Right atrium auricular region (tissue), 2 donors: ENCODE measurements around the gene SORCS1. TPM values are rescaled to one million over a fixed set of nuclear protein-coding genes. Genes with fewer than 3 reads are reported as not detected.

ENCODE experiments used
- DNase-seq: peaks from one replicate; pipeline ENCODE4 v3.0.0-alpha.2; 2019; ENCODE audit warnings: low spot score
- H3K27ac ChIP-seq, 2 donors: fragments of 200-600 bp; sonication (generic); 1 replicate in 1 of 2; 2 replicates in 1 of 2; pipeline ENCODE4 v1.5.1; 2016 to 2019
- H3K27me3 ChIP-seq, 2 donors: fragments of 200-600 bp; sonication (generic); one replicate each; pipeline versions ENCODE4 v1.5.1 to v1.6.0; 2017 to 2019
- H3K36me3 ChIP-seq: fragments of 200-600 bp; sonication (generic); one replicate; pipeline ENCODE4 v1.5.1; 2016
- H3K4me1 ChIP-seq, 2 donors: fragments of 200-600 bp; sonication (generic); one replicate each; pipeline versions ENCODE4 v1.5.1 to v1.6.0; 2017 to 2019
- H3K4me3 ChIP-seq, 2 donors: fragments of 200-600 bp; sonication (generic); 1 replicate in 1 of 2; 2 replicates in 1 of 2; pipeline ENCODE4 v1.5.1; 2017 to 2019; ENCODE audit warnings: mild to moderate bottlenecking in 1 of 2, moderate library complexity in 1 of 2
- H3K9me3 ChIP-seq, 2 donors: fragments of 200-600 bp; sonication (generic); one replicate each; pipeline ENCODE4 v1.5.1; 2019
- total RNA-seq, 2 donors: library from RNA; depleted of rRNA; stranded (reverse); fragments of >200 nt; gene quantifications; one replicate each; pipeline ENCODE4 v1.1.0, GENCODE V29; 2016
- TF ChIP-seq, protein P1 (sequence below), 2 donors: fragments of 200-600 bp; sonication (generic); IDR thresholded peaks; one replicate each; pipeline ENCODE4 v1.5.1; 2019; ENCODE audit warnings: antibody characterized with exemption in 2 of 2

The SORCS1 gene
- total RNA-seq, 2 donors from 2014 or later, result 1.6 to 4.2 TPM

DNA sequence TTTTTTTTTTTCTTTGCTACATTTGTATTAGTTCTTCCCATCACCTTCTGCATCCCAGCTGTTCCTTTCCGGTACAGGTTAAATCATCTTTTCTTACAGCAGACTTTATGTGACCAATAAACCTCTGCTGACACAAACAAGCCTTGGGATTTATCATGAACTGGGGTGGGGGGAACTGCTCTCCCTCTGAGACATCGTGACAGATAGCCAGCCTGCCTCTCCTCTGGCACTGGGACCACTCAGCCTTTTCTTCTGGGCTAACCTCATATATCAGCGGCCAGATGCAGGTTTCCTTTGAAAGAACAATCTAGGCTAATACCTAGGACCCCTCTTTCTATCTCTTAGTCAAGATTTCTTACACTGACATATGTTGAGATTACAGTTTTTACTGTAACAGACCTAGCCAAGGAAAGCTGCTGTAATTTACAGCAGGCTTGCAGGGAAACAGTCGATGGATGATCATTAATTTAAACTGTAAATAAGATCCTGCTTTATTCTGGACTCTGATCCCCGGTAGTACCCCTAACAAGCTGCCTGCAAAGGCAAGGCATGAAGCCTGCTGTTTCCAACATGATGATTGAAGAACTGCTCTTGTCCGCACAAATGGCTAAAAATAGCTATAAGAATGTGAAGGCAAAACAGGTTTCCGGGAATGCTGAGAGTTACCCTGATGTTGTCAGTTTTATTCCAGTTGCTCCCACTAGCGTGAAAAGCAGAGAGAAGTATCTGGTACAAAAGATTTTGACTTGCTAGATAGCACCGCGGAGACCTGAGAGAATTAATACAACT, 338.7 kb downstream of the SORCS1 start:
- peaks cover 0 to 9% of the 10 kb centered on the region in 2 donors for H3K4me1 ChIP-seq
- H3K27ac ChIP-seq, result no peak overlapping the region
- no peak overlapping the region for H3K4me3 ChIP-seq
- TF ChIP-seq, protein P1, sequence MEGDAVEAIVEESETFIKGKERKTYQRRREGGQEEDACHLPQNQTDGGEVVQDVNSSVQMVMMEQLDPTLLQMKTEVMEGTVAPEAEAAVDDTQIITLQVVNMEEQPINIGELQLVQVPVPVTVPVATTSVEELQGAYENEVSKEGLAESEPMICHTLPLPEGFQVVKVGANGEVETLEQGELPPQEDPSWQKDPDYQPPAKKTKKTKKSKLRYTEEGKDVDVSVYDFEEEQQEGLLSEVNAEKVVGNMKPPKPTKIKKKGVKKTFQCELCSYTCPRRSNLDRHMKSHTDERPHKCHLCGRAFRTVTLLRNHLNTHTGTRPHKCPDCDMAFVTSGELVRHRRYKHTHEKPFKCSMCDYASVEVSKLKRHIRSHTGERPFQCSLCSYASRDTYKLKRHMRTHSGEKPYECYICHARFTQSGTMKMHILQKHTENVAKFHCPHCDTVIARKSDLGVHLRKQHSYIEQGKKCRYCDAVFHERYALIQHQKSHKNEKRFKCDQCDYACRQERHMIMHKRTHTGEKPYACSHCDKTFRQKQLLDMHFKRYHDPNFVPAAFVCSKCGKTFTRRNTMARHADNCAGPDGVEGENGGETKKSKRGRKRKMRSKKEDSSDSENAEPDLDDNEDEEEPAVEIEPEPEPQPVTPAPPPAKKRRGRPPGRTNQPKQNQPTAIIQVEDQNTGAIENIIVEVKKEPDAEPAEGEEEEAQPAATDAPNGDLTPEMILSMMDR (IDR thresholded peaks at IDR 0.05), result no peak
- H3K9me3 ChIP-seq, result no peaks in the 10 kb centered on the region
- DNase-seq, result no peak
- no peaks in the 10 kb centered on the region for H3K36me3 ChIP-seq
- H3K27me3 ChIP-seq, result no peaks in the 10 kb centered on the region

- TF ChIP-seq, protein P1 (IDR thresholded peaks at IDR 0.05), result no peak
- Histone ChIP-seq H3K4me1 (peaks cover 0 to 2% of the 10 kb centered on the region in 2 donors), H3K27me3 (no peaks in the 10 kb centered on the region)
Measured at GRCh38 chr10:106820579-106820978, 343.9 kb downstream of the SORCS1 start.

GRCh38 chr10:106819490-106819889, 345.0 kb downstream of the SORCS1 start:
- no peaks in the 10 kb centered on the region for H3K27me3 ChIP-seq
- no peaks in the 10 kb centered on the region for H3K4me1 ChIP-seq
- no peaks in the 10 kb centered on the region for H3K36me3 ChIP-seq
- TF ChIP-seq, protein P1 (IDR thresholded peaks at IDR 0.05), result no peak
- H3K4me3 ChIP-seq, result no peak overlapping the region
- no peak for DNase-seq
- no peaks in the 10 kb centered on the region for H3K9me3 ChIP-seq
- no peak overlapping the region for H3K27ac ChIP-seq

More at GRCh38 chr10:106820579-106820978, 343.9 kb downstream of the SORCS1 start:
- H3K27ac ChIP-seq, result no peak overlapping the region
- no peak for DNase-seq
- no peaks in the 10 kb centered on the region for H3K36me3 ChIP-seq
- no peak overlapping the region for H3K4me3 ChIP-seq
- no peaks in the 10 kb centered on the region for H3K9me3 ChIP-seq

DNA sequence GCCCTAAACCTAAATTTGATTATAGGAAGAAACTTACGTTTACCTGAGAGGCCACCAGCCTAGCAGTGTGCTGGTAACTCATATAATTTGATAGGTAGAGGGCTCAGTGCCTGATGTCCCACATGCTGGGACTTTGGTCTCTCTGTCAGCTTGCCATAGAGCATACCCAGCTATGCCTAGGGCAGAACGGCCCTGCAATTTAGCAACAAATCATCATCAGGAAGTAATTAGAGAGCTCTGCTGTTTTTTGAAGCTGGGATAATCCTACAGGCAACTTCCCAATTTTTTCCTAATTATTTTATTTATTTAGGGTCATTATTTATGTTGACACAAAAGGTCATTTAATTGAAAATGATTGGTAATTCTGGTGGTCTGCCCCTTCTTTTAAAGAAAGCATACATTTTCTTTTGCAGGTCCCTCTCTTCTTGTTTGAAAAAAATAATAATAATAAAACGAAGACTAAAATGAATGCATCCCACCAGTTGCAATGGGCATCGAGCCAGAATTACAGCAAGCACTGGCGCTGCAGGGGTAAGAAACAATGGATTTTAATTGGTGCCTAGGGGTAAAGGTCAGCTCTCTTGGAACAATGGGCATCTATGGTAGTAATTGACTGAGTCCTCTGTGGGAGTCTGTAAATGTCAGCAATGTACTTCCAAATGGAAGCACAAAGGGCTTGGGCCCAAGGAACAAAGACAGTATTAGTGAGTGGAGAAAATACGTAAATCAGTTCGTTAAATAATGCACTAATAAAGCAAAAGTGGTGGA, 348.0 kb downstream of the SORCS1 start:
- no peaks in the 10 kb centered on the region for H3K27me3 ChIP-seq
- DNase-seq, result no peak
- H3K4me1 ChIP-seq, result no peaks in the 10 kb centered on the region
- no peaks in the 10 kb centered on the region for H3K36me3 ChIP-seq
- TF ChIP-seq, protein P1 (IDR thresholded peaks at IDR 0.05), result no peak
- no peak overlapping the region for H3K27ac ChIP-seq
- H3K4me3 ChIP-seq, result no peak overlapping the region
- no peaks in the 10 kb centered on the region for H3K9me3 ChIP-seq

GRCh38 chr10:106815427-106816043, 349.0 kb downstream of the SORCS1 start:
- Histone ChIP-seq H3K4me1 (no peaks in the 10 kb centered on the region), H3K4me3 (no peak overlapping the region), H3K36me3 (no peaks in the 10 kb centered on the region), H3K27me3 (no peaks in the 10 kb centered on the region), H3K9me3 (no peaks in the 10 kb centered on the region), H3K27ac (no peak overlapping the region)
- TF ChIP-seq, protein P1 (IDR thresholded peaks at IDR 0.05), result no peak
- no peak for DNase-seq
